Inferior parietal cortex (tissue), 1 donor: ENCODE measurements around the gene MOB1B.
A peak's percentile ranks its signal among the peaks of the same experiment; 100 is the strongest.
"Not testable (repeated sequence)": the region's sequence is repeated elsewhere in the genome, so short reads cannot be mapped to it uniquely, and the experiment has no call there.

ENCODE experiments used
- DNase-seq: peaks from one replicate; pipeline ENCODE4 v3.0.0-alpha.2; 2016; ENCODE audit errors: extremely low spot score

MOB1B gene

GRCh38 chr4:70901984-70902576 is at the start of gene MOB1B:
TSS of gene MOB1B (plus strand) at chr4:70902369. CDS start at chr4:70902537, 168 bp downstream.
- DNase-seq = peak; percentile 66

- DNase-seq = no peak
Observed at GRCh38 chr4:70855464-70855863, 46.7 kb upstream of the MOB1B start.

GRCh38 chr4:70858454-70858853 is 43.7 kb upstream of the MOB1B start:
- no peak for DNase-seq

GRCh38 chr4:70859066-70859465 is 43.1 kb upstream of the MOB1B start:
- DNase-seq = no peak

- DNase-seq = no peak
Observed at GRCh38 chr4:70863099-70863790, 38.9 kb upstream of the MOB1B start.

- no peak for DNase-seq
Observed at GRCh38 chr4:70868778-70869177, 33.4 kb upstream of the MOB1B start.

GRCh38 chr4:70873216-70873615 is 29.0 kb upstream of the MOB1B start:
- no peak for DNase-seq

- DNase-seq = no peak
Observed at GRCh38 chr4:70874268-70875156, 27.7 kb upstream of the MOB1B start.

- DNase-seq = no peak
Observed at GRCh38 chr4:70877556-70877955, 24.6 kb upstream of the MOB1B start.

GRCh38 chr4:70880739-70881138 is 21.4 kb upstream of the MOB1B start:
- no peak for DNase-seq

- DNase-seq = no peak
Observed at GRCh38 chr4:70885174-70885573, 17.0 kb upstream of the MOB1B start.

- no peak for DNase-seq
Observed at GRCh38 chr4:70892086-70892769, 9.9 kb upstream of the MOB1B start.

GRCh38 chr4:70893790-70894189 is 8.4 kb upstream of the MOB1B start:
- DNase-seq = no peak

GRCh38 chr4:70895405-70895804 is 6.8 kb upstream of the MOB1B start:
- peak; percentile 40 for DNase-seq

- peak; percentile 35 for DNase-seq
Observed at GRCh38 chr4:70895811-70896491, 6.2 kb upstream of the MOB1B start.

- not testable (repeated sequence) for DNase-seq
Observed at GRCh38 chr4:70898581-70898980, 3.6 kb upstream of the MOB1B start.

GRCh38 chr4:70901607-70901983 is 574 bp upstream of the MOB1B start:
- DNase-seq = peak; percentile 48

- peak; percentile 42 for DNase-seq
Observed at GRCh38 chr4:70902577-70903290, 565 bp downstream of the MOB1B start.

GRCh38 chr4:70903291-70903603 is 1.1 kb downstream of the MOB1B start:
- DNase-seq = peak; percentile 42

- DNase-seq = no peak
Observed at GRCh38 chr4:70908993-70909556, 6.9 kb downstream of the MOB1B start.

- DNase-seq = no peak
Observed at GRCh38 chr4:70914000-70914399, 11.8 kb downstream of the MOB1B start.
